Stimulated activated CD4-positive, alpha-beta T cell treated with anti-CD3 and anti-CD28 coated beads, Interleukin-1b, Interleukin-23, amount 100 ng/mL, for 1 hour (primary cell): ENCODE data around the gene SUN1.
"Not testable (repeated sequence)": the region's sequence is repeated elsewhere in the genome, so short reads cannot be mapped to it uniquely, and the experiment has no call there.

Source experiments
- DNase-seq, 2 donors: peaks; one replicate each; pipeline ENCODE4 v3.0.0-alpha.2; 2020; ENCODE audit warnings: low read depth in 2 of 2

The SUN1 gene

GRCh38 chr7:832167-832967, at the start of gene SUN1:
Gene SUN1, plus strand, starts transcription at chr7:832476. Its CDS starts 49 bp downstream, at chr7:832525.
- DNase-seq: peak; percentile 42 to 46

- DNase-seq: no peak
These were observed 49.4 kb upstream of the SUN1 start for GRCh38 chr7:782718-783449.

- DNase-seq: no peak
These were observed 48.5 kb upstream of the SUN1 start for GRCh38 chr7:783556-784490.

- no peak for DNase-seq
These were observed 47.3 kb upstream of the SUN1 start for GRCh38 chr7:784971-785370.

GRCh38 chr7:785416-785815, 46.9 kb upstream of the SUN1 start:
- DNase-seq: no peak

- DNase-seq: peak; percentile 38 to 60
These were observed 45.6 kb upstream of the SUN1 start for GRCh38 chr7:786472-787255.

GRCh38 chr7:787332-788240, 44.7 kb upstream of the SUN1 start:
- DNase-seq: no peak

GRCh38 chr7:791519-791918, 40.8 kb upstream of the SUN1 start:
- no peak for DNase-seq

GRCh38 chr7:794207-794606, 38.1 kb upstream of the SUN1 start:
- DNase-seq: no peak

GRCh38 chr7:794671-795329, 37.5 kb upstream of the SUN1 start:
- DNase-seq: no peak

GRCh38 chr7:796434-797169, 35.7 kb upstream of the SUN1 start:
- not testable (repeated sequence) for DNase-seq

GRCh38 chr7:798921-799470, 33.3 kb upstream of the SUN1 start:
- no peak for DNase-seq

GRCh38 chr7:800692-801091, 31.6 kb upstream of the SUN1 start:
- no peak for DNase-seq

GRCh38 chr7:801351-801750, 30.9 kb upstream of the SUN1 start:
- DNase-seq: not testable (repeated sequence)

- no peak for DNase-seq
These were observed 30.3 kb upstream of the SUN1 start for GRCh38 chr7:801940-802381.

- no peak for DNase-seq
These were observed 29.6 kb upstream of the SUN1 start for GRCh38 chr7:802500-803242.

- DNase-seq: no peak
These were observed 29.0 kb upstream of the SUN1 start for GRCh38 chr7:803243-803635.

- DNase-seq: not testable (repeated sequence)
These were observed 28.5 kb upstream of the SUN1 start for GRCh38 chr7:803796-804195.
